ENCODE measurements around the gene TGIF1.

Gene TGIF1

DNA sequence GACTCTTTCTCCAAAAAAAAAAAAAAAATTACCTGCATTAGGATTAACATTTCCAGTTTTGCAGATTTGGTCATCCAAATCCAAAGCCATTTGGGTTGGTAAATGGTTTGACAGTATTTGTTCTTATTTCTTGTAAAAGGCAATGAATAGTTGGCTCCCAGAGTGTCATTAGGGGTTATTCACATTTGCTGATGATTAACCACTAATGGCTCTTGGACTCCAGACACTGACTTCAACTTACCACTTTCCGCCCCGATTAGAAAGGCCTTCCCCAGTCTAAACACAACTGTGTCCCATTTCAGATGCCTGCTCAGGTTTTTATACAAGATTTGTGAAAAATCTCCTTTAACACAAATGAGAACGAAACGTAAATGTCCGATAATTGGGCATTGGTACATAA is 9.6 kb upstream of the TGIF1 start:
- DNase-seq = no peak

DNA sequence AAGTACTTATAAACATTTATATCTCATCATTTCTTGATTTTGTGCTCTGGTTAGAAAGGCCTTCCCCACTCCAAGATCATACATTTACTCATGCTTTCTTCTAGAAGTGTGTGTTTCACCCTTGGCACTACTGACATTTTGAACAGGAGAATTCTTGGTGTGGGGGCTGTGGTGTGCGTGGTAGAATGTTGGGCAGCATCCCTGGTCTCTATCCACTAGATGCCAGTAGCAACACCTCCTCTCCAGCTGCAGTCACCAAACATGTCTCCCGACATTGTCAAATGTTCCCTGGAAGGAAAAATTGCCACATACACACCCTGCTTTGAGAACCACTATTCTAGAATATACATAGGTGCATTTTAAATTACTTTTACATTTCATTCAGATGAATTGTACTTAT is 8.7 kb upstream of the TGIF1 start:
- DNase-seq = no peak

DNA sequence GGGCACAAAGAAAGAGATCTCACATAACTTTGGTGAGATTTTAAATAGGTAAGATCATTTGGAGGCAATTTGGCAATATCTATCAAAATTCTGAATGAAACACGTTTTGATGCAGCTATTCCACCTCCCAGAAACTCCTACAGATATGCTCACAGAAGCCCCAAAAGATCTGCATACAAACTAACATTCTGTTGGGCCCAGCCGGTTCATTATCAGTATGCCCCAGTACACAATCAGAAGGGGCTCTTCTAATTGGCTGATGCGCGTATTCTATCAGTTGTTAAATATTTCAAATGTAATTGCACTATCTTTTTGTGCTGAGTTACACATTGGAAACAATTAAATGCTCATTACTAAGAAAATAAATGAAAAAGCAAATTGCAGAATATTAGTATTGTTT is 7.1 kb upstream of the TGIF1 start:
- no peak for DNase-seq

DNA sequence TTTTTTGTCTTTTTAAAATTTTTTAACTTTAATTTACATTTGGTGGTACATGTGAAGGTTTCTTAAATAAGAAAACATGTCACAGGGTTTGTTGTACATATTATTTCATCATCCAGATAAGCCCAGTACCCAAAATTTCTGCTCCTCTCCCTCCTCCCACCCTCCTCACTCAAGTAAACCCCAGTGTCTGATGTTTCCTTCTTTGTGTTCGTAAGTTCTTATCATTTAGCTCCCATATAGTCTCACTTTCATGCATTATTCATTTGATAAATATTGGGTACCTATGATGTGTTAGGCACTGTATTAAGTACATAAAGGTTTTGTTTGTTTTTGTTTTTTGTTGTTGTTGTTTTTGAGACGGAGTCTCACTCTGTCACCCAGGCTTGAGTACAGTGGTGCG is 5.7 kb upstream of the TGIF1 start:
- no peak for DNase-seq

DNA sequence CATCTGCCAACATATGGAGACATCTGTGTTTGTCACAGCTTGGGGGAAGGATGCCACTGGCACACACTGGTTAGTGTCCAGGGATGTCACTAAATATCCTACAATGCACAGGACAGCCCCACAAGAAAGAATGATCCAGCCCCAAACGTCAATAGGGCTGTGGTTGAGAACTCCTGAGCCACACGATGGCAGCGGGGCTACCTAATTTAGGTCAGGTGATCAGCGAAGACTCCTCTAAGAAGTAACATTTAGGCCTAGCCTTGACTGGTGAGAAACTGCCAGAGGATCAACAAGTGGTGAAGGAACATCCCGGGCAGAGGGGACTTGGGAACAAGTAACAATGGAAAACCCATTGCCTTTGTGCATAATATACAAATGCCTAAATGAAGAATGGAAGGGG is 5.0 kb upstream of the TGIF1 start:
- no peak for DNase-seq

DNA sequence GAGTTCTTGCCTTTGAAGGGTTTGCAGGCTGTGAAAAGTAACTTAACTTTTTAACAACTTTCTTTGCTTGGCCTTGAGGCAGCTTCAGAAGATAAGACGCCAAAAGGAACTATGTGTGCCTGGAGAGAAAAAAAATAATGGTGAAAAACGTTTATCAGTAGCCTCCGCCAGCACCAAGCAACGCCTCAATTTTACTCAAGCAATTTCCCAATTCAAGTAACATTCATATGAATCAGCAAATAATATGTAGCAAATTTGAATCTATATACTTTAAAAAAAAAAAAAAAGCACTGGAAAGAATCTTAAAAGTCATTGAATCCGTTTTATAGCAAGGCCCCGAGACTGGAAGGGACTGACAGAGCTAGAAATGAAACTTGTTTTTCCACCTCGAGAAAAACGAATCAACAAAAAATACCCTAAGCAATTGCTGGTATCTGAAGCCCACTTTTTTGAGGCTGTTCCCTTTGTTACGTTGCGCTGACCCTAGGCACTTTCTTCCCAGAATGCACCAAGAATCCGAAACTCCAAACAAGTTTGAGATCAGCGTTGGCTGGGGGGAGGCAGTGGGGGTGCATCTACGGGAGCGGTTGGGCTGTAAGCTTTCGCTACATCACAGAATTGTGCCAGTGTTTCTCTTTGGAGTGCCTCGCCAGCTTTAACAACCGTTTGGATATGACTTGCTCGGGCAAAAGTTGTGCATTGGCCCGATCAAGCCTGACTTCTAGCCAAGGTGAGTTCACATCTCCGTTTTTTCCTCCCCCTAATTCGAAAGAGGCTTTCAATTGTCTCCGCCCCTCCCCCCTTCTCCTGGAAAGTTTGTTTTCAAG is 2.7 kb upstream of the TGIF1 start:
- no peak for DNase-seq

DNA sequence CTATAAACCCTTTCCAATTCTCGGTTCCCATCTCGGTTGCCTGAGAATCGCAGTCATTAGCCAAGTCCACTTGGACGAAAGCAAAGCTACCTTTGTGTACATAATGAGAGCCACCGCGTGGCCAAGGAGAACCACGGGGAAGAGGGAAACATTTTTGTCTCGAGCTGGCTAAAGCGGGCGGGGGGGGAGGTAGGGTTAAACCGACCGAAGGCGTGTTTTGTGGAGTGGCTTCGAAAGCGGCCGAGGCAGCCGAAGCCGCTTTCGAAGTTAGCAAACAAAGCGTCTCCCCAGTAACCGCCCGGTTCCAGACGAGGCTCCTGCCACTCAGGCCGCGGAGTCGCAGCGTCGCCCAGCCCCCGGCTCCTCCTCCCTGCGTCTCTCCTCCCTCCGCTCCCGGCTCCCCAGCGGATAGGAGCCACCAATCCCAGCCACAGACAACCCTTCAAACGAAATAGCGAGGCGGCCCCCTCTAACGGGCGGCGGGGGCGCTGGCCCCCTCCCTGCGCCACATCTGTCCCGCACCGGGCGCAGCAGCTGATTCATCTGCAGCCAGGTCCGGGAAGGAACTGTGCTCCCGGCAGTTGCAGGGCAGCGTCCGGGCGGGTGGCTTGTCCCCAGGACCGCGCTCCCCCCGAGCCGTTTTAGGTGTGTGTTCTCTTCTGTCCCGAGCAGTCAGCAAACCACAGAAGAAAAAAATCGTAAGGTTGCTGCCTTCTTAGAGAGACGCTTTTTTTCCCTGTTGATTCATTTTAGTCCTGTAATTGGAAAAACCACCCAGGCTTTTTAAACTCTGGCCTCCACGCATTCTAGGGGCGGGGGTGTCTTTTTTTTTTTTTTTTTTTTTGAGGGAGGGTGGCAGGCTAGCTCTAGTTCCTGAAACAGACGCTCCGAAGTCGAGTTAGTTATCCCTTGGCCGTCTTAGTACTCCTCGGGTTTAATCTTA is 1.8 kb upstream of the TGIF1 start:
- DNase-seq = peak; percentile 60

DNA sequence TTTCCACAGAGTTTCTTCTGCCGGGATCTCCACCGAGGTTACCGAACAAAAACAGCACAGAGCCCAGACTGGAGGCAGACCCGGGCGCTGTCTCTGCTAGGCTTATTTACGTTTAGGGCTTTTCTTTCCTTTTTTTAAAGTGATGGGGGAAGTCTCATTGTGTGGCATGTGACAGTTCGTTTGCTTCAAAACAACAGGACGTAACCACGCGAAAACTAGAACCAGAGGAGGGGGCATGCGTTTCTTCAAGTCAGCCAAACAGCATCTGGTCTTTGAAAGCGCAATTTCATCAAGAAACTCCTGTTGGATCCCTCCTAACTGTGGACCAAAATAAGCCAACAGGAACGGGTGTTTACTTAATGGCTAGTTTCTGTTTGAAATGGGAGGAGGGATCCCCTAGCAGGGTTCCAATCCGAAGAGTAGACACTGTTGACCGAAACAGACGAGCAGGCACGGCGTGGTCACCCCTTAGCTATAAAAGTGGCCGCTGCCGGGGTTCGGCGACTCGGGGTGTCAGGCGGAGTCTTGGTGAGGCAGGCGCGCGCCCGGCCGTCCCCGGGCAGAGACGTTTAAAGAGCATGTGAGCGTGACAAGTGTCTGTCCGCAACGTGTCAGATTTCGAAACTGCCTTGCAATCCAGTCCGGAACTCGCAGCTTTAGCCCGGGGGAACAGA is 997 bp upstream of the TGIF1 start:
- peak; percentile 71 for DNase-seq

DNA sequence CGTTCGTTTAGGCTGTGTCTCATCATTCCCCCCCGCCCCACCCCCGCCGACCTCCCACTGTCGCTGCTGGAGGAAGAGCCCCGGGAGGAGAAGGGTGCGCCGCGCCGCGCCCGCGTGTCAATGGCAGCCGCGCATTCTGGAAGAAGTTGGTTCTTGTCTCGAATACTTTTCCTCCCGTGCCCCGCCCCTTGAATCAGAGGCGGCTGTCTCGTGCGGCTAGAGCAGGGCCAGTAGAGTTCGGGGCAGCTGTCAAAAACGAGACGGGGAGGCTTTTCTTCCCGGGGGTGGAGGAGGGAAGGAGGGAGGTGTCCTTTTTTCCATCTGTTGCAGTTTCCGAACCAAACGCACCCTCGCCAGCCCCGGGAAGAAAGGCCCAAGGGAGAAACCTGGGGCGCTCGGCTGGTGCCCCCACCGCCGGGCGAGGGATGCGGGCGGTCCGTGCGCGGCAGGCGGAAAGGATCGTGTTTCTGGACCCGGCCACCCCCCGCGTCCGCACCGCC is 410 bp upstream of the TGIF1 start:
- DNase-seq = peak; percentile 71

DNA sequence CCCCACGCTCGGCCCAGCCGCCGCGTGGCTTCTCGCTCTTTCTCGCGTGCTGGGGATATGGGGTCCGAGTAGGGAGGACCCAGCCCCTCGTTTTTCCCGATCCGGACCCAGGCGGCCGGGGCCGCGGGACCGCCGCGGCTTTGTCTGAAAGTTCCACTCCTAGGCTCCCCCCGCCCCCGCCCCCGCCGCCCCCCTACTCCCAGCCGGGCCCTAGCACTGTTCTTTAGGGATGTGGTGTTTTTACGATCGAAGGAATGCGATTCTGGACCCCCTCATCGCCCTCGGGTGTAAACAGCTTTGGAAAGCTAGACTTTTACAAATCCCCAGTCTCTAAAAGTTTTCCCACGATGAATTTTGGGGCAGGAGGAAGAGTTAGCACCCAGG is 819 bp downstream of the TGIF1 start:
- no peak for DNase-seq

DNA sequence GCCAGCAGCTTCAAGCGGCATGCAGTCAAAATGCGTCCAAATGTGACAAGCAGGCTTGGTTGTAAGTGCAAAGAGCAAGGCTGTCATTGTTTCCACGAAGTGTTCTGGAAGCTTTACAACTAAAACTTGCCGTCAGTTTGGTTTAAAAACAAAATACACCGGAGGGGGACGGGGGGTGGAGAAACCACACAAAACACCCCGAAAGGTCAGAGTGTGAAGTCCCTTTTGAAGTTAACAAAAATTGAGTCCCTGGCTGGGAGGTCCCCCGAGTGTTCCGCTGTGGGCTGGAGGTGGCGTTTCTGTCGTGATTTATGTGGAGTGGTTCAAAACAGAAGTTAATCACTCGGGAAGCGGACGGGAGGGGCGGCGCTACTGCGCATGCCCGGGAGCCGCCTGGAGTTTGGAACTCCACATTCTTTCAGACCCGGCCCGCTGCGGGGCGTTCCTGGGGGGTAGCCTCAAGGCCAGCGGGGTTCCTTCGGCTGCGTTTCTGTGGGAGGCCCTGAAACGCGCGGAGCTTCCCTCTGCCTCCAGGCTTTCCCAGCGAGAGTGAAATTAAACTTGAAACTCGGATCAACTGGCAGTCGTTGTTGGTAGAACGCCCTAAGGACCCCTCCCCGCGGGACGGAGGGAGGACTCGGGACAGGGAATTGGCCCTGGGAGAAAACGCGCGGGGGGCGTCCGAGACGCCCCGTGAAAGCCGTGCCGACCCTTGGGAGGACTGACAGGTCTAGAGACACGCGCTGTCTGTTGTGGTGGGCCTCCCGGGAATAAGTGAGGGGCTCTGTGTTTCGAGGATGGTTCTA is 1.4 kb downstream of the TGIF1 start:
- no peak for DNase-seq

DNA sequence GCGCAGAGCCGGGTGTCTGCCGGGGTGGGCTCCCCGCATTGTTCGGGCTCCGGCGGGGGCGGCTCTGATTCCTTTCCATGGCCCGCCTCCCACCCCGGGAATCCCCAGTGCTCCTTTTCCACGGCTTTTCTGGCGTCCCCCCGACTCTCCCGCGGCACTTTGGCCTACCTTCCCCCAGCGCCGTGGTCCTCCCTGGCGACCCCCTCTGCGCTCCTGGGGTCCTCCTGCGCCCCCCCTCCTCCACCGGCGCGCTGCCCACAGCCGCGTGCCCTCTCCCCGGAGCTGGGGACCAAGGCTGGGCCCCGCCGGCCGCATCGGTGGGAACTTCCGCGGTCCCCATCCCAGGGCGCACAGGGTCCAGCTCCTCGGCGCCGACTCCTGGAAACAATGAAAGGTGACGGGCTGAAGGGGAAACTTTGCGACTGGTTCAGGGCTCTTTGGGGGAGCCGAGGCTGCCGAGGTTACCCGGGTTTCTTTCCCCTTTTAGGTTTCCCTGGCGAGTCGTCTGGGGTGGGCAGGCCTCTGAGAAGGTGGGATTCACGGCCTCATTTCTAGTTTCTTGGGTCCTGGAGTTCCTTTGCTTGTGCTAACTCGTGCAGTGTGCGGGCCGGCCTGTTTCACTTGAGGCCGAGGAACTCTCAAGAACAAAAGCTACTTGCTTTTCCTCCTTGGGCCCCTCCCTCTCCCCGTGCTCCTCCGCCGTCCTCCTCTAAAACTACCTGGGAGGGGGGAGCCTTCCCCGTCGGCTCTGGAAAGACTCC is 2.2 kb downstream of the TGIF1 start:
- DNase-seq = no peak

DNA sequence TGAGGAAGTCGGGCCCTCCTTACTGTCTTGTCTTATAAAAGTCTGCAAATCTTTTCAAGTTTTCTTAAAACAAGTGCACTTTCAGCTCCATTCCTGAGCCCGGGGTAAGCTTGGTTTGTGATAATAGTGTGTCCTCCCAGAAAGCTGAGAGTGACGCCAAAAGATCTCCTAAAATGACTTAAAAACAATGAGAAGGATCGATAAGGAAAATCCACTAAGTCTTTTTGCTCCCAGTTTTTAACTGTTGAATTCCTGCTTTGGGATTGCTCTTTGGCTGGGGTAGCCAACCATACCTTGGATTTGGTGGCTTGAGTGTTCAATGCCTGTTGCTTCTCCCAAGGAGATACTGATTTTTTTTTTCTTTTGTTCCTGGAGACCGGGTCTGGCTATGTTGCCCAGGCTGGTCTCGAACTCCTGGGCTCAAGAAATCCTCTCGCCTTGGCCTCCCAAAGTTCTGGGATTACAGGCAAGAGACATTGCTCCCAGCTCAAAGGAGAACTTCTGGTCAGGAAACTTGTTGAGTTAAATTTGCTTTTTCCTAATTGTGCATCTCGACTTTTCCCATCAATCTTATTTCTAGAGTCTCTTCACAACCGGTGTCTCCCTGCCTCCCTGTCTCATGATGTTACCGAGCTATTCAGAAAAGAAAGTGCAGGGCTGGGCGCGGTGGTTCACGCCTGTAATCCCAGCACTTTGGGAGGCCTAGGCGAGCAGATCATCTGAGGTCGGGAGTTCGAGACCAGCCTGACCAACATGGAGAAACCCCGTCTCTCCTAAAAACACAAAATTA is 3.0 kb downstream of the TGIF1 start:
- no peak for DNase-seq

DNA sequence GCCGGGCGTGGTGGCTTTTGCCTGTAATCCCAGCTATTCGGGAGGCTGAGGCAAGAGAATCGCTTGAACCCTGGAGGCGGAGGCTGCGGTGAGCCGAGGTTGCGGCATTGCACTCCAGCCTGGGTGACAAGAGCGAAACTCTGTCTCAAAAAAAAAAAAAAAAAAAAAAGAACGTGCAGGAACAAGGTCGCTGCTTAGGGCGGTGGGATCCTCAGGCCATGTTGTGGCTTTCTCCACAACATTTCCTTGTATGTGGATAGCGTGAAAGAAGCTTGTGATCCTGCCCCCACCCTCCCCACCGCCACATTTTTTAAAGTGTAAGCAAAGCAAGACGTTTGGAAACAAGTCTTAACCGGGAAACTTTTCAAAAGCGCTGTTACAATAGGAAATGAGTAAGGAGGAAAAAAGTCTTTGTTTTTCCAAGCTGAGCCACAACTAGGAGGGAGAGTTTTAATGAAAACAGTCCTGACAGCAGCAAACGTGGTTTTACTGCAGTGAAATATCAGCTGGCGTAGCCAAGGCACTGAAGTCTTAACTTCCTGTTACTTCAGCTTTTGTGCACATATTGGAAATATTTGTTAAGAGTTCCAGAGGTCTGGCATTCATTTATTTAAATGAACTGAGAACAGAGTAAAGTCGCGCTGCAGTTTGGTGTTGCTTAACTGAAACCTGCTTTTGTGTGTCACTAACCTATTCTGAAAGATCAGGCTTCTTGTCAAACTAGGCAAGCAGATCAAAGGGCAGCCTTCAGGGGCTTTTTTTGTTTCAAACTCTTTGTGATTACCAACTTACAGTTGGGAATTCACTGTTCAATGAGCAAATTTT is 3.8 kb downstream of the TGIF1 start:
- DNase-seq = no peak

DNA sequence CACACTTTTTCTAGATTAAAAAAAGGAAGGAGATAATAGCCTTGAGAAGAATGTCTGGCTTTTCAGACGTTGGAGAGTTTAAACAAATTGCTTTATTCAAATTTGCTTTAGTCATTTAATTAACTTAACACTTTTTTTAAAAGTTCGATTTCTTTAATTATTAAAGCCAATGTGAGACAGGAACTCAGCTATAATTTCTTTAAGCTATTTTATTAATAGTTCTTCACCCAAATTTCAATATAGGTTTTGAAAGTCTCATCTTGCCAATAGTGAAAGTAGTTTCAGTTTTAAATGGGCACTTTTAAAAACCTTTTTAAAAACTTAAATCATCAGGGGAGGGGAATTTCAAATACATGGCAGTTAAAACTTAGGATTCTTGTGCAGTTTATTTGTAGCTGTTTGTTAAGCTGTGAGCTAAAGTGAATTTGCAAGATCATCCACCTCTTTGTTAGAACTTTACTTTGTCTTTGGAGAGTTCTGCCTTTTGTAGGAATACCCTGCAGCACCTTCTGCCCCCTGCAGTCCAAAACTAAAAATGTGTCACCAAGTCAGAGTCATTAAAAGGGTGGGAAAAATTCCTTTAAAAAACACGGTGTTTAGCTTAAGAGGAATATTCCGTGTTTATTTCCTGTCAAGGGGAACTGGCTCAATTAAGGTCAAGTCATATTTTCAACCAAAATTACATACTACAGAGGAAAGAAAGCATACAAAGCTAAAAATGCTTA is 4.6 kb downstream of the TGIF1 start:
- no peak for DNase-seq

DNA sequence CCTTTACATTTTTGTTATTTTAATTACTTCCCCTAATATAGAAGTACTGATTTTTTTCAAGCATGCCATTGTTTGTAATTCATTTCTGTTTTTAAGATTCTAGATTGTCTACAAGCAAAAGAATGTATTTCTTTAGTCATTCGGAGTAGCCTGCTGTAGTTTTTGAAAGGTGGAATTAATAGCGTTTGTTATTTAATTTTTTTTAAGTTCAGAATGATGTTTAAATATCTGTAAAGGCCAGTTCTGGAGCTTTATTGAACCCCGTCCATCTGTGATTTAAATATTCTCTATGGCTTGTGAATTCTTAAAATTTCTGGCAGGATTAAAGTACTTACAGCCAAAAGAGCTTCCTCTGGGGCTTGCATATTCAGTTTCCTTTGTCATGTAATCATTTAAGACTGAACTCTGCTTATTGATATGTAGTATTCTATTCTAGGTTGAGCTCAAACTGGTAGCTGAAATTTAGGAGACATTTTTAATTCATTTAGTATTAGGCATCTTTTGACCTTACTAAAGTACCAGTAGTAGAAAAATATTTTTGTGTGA is 5.2 kb downstream of the TGIF1 start:
- DNase-seq = no peak

DNA sequence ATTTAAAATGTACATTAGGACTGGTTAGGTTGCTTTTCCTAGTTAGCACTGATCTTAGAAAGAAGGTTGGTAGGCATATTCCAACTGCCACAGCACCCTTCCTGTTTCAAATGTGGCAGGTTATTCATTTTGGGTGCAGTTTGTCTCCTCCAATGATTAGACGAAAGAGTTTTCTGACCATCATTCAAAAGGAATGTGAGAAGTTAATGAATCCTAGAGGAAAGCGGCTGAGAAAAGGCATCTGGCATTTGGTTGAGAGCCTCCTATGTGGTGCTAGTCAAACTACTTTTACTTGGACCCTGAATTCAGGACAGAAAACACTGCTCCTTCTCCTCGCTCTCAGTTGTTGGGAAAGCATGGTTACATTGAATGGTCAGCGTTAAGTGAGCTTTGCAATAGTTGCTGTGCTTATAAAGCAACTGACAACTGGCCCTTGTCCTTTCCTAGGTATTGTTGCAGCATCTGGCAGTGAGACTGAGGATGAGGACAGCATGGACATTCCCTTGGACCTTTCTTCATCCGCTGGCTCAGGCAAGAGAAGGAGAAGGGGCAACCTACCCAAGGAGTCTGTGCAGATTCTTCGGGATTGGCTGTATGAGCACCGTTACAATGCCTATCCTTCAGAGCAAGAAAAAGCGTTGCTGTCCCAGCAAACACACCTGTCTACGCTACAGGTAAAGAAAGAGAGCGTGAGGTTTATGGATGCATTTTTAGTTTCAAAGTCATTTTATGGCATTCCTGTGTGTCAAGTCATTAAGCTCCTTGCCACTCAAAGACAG is 6.1 kb downstream of the TGIF1 start:
- no peak for DNase-seq

DNA sequence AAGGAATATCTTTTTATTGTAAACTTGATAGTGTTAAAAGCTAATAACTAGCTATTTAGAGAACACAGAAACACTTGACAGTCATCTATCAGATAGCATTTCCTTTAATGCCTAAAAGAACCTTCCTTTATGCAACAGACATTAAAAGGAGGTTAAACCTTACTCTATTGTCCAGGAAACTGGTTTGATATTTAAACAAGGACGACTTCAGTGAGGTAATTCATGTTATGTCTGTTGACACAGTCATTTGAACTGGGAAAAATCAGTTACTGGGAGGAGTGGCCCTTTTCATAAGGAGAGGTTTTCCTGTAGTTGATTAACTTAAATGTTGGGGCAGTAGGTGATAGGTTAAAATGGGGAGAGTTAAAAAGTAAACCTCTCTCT is 6.7 kb downstream of the TGIF1 start:
- DNase-seq = no peak
